Ascending aorta (tissue), 2 donors: ENCODE results near the gene MED8. TPM values are rescaled to one million over a fixed set of nuclear protein-coding genes. Genes with fewer than 3 reads are reported as not detected.
A peak's percentile ranks its signal among the peaks of the same experiment; 100 is the strongest.
"Not testable (repeated sequence)": the region's sequence is repeated elsewhere in the genome, so short reads cannot be mapped to it uniquely, and the experiment has no call there.

Experiments used
- DNase-seq, 2 donors: peaks; one replicate each; pipeline ENCODE4 v3.0.0-alpha.2; 2019; ENCODE audit warnings: low spot score in 2 of 2
- H3K27ac ChIP-seq, 2 donors: fragments of 200-600 bp; sonication (generic); one replicate each; pipeline ENCODE4 v1.5.1; 2016 to 2017; ENCODE audit warnings: mild to moderate bottlenecking in 1 of 2
- H3K27me3 ChIP-seq: fragments of 200-600 bp; sonication (generic); one replicate; pipeline ENCODE4 v1.5.1; 2017
- H3K36me3 ChIP-seq, 2 donors: fragments of 200-600 bp; sonication (generic); one replicate each; pipeline ENCODE4 v1.5.1; 2016
- H3K4me1 ChIP-seq, 2 donors: fragments of 200-600 bp; sonication (generic); one replicate each; pipeline ENCODE4 v1.5.1; 2016 to 2017; ENCODE audit warnings: mild to moderate bottlenecking in 1 of 2
- H3K4me3 ChIP-seq, 2 donors: fragments of 200-600 bp; sonication (generic); one replicate each; pipeline ENCODE4 v1.5.1; 2016 to 2017; ENCODE audit warnings: mild to moderate bottlenecking in 1 of 2
- H3K9me3 ChIP-seq, 2 donors: fragments of 200-600 bp; sonication (generic); one replicate each; pipeline ENCODE4 v1.5.1; 2016
- intact Hi-C: fragments of 100-400 bp; cut with DNase I; formaldehyde crosslinking; loops from one replicate; pipeline ENCODE4 v1.15.1; 2023
- total RNA-seq: library from RNA; depleted of rRNA; stranded (reverse); fragments of >200 nt; gene quantifications from one replicate; pipeline ENCODE4 v1.1.0, GENCODE V29; 2016
- TF ChIP-seq, protein P1 (sequence below), 3 experiments: fragments of 200-600 bp in 2 of 3; fragments of 450-650 bp in 1 of 3; sonication (generic) in 2 of 3; IDR thresholded peaks; one replicate each; pipeline ENCODE4 v1.5.1; 2016 to 2019; ENCODE audit warnings: antibody characterized with exemption in 3 of 3, mild to moderate bottlenecking in 1 of 3, moderate library complexity in 1 of 3

MED8 gene
- total RNA-seq, 1 donor from 2014 or later = 15.3 TPM

GRCh38 chr1:43372172-43372571 is 17.4 kb downstream of the MED8 start:
- no peak overlapping the region for H3K4me3 ChIP-seq
- peak overlapping the region; percentile 41 to 54 for H3K27ac ChIP-seq
- intact Hi-C loops = no loop called here
- TF ChIP-seq, protein P1, sequence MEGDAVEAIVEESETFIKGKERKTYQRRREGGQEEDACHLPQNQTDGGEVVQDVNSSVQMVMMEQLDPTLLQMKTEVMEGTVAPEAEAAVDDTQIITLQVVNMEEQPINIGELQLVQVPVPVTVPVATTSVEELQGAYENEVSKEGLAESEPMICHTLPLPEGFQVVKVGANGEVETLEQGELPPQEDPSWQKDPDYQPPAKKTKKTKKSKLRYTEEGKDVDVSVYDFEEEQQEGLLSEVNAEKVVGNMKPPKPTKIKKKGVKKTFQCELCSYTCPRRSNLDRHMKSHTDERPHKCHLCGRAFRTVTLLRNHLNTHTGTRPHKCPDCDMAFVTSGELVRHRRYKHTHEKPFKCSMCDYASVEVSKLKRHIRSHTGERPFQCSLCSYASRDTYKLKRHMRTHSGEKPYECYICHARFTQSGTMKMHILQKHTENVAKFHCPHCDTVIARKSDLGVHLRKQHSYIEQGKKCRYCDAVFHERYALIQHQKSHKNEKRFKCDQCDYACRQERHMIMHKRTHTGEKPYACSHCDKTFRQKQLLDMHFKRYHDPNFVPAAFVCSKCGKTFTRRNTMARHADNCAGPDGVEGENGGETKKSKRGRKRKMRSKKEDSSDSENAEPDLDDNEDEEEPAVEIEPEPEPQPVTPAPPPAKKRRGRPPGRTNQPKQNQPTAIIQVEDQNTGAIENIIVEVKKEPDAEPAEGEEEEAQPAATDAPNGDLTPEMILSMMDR (IDR thresholded peaks at IDR 0.05) = no peak
- no peaks in the 10 kb centered on the region for H3K36me3 ChIP-seq
- H3K4me1 ChIP-seq = peaks cover 5 to 10% of the 10 kb centered on the region in 2 donors
- DNase-seq = no peak
- H3K9me3 ChIP-seq = no peaks in the 10 kb centered on the region
- H3K27me3 ChIP-seq = no peaks in the 10 kb centered on the region

DNA sequence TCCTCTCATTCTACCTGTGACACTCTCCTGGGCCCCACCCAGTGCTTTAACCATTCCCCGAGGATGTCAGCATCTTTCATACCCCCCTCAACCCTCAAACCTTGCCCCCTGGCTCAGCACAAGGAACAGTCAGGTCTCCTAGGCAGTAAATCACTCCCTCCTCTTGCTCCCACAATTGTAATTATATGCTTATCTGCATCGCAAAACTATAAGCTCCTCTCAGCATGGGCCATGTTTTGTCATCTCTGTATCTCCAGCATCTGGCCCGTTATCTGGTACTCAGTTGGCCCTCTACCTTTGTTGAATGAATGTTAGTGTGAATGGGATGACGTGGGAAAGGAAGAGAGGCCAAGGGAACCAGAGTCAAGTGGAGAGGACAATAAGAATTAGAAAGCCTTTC is 19.0 kb downstream of the MED8 start:
- H3K4me1 ChIP-seq = peaks cover 12 to 22% of the 10 kb centered on the region in 2 donors
- H3K9me3 ChIP-seq = no peaks in the 10 kb centered on the region
- DNase-seq = no peak
- H3K27ac ChIP-seq = no peak overlapping the region
- H3K4me3 ChIP-seq = no peak overlapping the region
- H3K36me3 ChIP-seq = no peaks in the 10 kb centered on the region
- intact Hi-C loops = no loop called here
- TF ChIP-seq, protein P1 (IDR thresholded peaks at IDR 0.05) = no peak
- no peaks in the 10 kb centered on the region for H3K27me3 ChIP-seq

- H3K4me3 ChIP-seq, intact Hi-C loops: not testable (repeated sequence)
These were observed 19.8 kb downstream of the MED8 start for GRCh38 chr1:43369779-43370178.

DNA sequence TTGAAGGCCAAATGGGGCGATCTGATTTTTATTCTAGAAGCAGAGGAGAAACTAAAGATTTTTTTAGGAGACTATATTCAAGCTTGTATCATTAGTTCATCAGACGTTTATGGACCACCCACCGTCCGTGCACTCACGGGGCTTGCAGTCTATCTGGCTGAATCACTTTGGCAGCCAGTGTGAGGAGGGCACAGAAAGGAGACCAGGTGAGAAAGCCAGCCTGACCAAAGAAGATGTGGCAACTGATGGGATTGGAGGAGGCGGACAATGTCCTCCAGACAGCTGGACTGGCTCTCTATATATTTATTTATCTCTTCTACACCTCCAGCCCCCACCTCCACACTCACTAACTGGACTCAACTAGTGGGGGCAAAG is 21.0 kb downstream of the MED8 start:
- Histone ChIP-seq H3K27me3 (no peaks in the 10 kb centered on the region), H3K36me3 (peaks cover 17% of the 10 kb centered on the region in 2 donors), H3K27ac (peak overlapping the region; percentile 96), H3K4me1 (peaks cover 12 to 22% of the 10 kb centered on the region in 2 donors), H3K9me3 (no peaks in the 10 kb centered on the region), H3K4me3 (peak overlapping the region; percentile 96 to 97)
- intact Hi-C loops = loop anchor here (1.0 kb wide), 4 partner anchors 10 to 196 kb away; partner anchors contain the start of genes CDC20, CFAP57, EBNA1BP2 and MED8
- no peak for DNase-seq
- TF ChIP-seq, protein P1 (IDR thresholded peaks at IDR 0.05) = no peak

More at GRCh38 chr1:43369779-43370178, 19.8 kb downstream of the MED8 start:
- H3K27me3 ChIP-seq, DNase-seq, H3K36me3 ChIP-seq, H3K9me3 ChIP-seq, H3K27ac ChIP-seq: not testable (repeated sequence)
- H3K4me1 ChIP-seq = peaks cover 12 to 22% of the 10 kb centered on the region in 2 donors

DNA sequence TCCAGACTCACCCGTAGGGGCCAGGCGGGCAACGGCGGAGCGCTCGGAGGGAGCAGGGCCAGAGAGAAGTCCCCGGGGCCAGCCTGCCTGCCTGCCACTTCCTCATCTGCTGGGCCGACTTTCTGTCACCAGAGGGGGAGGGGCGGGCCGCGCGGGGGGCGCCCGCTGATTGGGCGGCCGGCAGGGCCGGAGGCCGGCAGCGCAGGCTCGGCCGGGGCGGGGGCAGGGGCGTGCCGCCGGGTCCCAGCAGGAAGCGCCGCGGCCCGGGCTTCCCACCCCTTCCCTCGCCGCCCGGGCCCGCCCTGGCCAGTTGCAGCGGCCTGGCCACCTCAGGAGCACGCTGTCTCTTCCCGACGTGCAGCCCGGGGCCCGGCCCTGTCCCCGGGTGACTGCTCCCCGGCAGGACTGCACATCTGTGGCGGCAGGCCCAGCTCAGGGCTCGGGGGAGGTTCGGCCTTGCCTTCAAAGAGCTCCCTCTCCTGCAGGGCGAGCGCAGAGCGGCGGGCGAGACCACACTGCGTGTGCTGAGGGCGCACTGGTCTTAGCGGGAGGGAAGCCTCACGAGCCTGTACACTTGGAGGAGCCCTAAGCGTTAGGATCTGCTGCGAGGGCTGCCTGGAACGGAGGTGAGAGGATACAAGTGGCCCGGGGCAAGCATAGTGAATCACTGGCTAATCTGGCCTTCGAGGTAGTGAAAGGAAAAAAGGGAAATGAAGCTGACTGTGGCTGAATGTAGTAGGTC is 21.5 kb downstream of the MED8 start, which contains the start of gene ELOVL1:
Gene ELOVL1, minus strand, starts transcription at position 108 of the 742 bp plus-strand sequence. CDS start 2,402 bp downstream, outside the sequence.
- no peaks in the 10 kb centered on the region for H3K9me3 ChIP-seq
- intact Hi-C loops = loop anchor here (1.0 kb wide), 4 partner anchors 10 to 196 kb away; partner anchors contain the start of genes CDC20, CFAP57, EBNA1BP2 and MED8
- TF ChIP-seq, protein P1 (IDR thresholded peaks at IDR 0.05) = peak in 2 of 3 experiments; percentile 11 to 26
- peaks cover 12 to 22% of the 10 kb centered on the region in 2 donors for H3K4me1 ChIP-seq
- peak within 1 kb of the TSS; percentile 96 for H3K27ac ChIP-seq
- no peaks in the 10 kb centered on the region for H3K27me3 ChIP-seq
- peaks cover 22% of the 10 kb centered on the region in 2 donors for H3K36me3 ChIP-seq
- peak; percentile 70 to 96 for DNase-seq
- peak within 1 kb of the TSS; percentile 96 to 97 for H3K4me3 ChIP-seq
